ENCODE data around the gene PTPRO.

Gene PTPRO

DNA sequence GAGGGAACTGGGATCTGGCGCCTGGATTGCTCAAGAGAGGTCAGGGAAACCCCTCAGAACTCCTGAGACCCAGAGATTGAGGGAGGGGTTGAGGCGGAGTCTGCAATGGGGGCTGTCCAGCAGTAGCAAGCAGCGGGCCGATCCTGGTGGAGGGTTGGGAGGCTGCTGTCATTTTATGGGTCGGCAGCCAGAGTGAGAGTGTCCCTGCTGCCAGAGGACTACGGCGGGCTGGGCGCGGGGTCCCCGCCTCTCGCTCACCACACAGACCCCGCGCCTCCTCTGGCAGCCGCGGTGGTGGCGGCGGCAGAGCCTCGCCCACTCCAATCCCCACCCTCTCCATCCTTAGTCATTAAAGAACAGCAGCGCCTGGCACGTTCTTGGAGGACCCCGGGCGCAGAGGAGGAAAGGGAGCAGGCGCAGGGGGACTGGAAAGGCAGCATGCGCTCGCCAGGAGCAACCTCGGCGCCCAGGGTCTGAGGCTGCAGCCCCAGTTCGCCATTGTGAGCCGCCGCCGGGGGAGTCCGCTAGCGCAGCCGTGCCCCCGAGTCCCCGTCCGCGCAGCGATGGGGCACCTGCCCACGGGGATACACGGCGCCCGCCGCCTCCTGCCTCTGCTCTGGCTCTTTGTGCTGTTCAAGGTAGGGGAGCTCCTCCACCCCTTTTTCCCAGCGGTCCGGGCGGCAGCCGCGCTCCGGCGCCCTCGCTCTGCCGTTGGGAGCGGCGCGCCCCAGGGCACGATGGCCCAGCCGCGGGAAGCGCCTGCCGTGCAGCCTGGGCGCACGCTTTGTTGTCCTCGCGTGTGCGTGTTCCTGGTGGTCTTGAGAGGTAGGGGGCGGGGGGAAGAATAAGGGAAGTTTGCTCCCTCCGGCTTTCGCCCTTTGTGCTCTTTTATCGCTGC is at the start of gene PTPRO:
Gene PTPRO, plus strand, starts transcription at position 345 of the 898 bp plus-strand sequence.
- no peak for DNase-seq

DNA sequence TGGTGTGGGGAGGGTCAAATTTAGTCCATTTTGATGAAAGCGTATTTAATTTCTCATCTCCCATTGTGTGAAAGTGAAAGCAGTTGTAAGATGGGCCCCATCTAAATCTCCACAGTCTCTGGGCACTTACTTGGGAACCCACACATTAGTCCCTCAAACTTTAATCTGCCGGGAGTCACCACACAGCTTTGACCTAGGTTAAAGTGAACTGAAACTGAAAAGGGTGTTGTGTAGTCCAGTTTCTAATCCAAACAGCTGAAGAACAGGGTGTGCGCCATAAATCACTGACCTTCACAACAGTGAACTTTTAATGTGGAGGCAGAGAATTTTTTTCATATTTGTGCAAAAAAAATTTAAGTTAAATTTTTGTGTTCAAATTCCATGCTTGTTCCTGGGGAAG is 48.4 kb upstream of the PTPRO start:
- DNase-seq = no peak

- no peak for DNase-seq
These were observed 47.7 kb upstream of the PTPRO start for GRCh38 chr12:15274561-15274967.

DNA sequence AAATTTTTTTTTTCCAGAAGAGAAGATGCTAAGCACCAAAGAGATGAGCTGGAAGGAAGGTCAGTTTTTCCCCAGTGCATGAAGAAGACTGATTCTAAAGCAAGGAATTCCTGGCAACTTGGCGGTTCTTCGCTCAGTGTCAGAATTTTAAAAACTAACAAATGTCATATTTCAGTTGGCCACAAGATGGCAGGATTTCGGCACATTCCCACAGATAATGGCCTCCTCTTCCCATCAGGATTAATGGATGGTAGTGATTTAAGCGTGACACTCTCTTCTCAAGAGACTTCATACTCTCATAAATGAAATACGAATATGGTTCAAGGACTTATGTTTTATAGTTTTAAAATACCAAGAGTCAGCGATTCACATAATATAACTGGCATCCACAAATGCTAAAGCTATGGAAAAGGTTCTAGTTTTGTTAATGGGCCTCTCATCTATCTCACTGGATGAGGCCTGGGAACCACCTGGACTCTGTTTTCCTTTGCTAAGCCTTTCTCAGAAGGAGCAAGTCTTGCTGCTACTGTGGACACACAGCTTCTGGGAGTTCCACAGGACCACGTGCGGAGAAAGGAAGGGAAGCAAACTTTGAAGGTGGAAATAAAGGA is 46.1 kb upstream of the PTPRO start:
- DNase-seq = no peak

DNA sequence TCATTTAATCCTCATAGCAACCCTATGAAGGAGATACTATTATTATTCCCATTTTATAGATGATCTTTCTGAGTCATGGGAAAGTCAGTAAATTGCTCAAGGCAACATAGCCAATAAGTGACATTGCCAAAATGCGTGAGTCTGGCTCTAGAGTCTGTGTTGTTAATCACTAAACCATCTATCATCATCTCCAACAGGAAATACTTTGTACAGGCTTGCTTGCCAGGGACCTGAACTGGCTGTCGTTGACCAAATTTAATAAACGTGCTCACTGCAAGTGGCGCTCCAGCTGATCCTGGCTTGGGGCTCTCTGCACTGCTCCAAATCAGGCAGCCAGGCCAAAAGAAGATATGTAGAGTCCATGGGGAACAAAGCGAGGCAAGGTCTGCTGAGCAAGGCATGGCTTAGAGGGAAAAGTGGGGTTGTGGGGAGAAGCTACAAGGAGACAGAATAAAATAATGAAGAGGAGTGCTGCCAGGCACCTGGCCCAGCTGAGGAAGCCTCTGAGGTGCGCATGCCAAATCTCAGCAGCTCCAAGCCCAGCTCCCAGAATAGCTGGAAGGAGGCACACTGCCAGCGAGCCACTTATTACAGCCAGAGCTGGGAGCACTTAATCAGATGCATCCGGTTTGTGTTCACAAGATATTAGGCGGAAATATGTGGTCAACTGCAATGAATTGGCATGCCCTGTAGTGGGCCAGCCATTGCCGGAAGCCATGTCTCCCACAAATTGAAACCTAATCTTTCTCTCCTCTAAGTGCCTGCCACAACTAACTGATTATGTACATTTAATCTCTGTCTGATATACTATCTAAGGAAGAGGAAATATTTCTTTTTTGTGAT is 43.3 kb upstream of the PTPRO start:
- DNase-seq = no peak

DNA sequence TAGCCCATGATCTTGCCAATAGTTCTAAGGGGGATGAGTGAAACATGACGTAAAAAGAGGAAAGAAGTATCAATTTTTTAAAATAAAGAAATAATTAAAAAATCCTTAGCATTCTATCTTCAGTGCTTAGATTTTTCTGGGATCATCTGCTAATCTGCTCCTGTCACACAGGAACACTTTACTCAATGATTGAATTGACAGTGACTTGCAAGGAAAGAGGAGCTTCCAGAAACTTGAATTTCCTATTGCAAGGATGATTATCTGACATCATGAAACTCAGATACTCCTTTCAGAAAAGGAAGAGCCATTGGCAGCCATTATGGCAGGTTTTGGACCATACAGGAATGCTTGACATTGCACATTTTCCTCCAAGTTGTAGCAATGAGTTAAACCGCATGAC is 41.4 kb upstream of the PTPRO start:
- no peak for DNase-seq

- DNase-seq = no peak
These were observed 33.1 kb upstream of the PTPRO start for GRCh38 chr12:15289192-15289591.

DNA sequence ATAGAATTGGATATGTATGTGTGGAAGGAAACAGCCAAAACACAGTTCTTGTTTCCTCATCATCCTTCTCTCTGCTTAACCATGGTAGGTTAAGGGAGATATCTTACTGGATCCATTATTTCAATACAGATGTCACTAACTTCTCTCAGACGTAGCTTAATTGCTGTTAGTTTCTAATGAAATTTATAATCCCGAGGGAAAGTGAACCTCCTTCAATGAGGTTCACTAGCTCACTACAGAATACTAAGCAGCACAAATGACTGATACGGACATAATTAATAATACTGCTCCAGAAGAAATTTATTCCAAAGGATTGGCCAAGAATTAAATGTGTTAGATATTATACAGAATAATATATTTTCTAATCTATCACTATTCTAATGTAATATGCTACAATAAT is 28.6 kb upstream of the PTPRO start:
- DNase-seq = no peak

DNA sequence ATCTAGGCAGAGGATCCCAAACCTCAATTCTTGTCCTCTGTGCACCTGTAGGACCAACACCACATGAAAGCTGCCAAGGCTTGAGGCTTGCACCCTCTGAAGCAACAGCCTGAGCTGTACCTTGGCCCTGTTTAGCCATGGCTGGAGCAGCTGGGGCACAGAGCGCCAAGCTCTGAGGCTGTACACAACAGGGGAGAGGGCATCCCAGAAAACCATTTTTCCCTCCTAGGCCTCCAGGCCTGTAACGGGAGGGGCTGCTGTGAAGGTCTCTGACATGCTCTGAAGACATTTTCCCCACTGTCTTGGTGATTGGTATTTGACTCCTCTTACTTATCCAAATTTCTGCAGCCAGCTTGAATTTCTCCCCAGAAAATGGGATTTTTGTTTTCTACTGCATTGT is 22.4 kb upstream of the PTPRO start:
- DNase-seq = no peak

DNA sequence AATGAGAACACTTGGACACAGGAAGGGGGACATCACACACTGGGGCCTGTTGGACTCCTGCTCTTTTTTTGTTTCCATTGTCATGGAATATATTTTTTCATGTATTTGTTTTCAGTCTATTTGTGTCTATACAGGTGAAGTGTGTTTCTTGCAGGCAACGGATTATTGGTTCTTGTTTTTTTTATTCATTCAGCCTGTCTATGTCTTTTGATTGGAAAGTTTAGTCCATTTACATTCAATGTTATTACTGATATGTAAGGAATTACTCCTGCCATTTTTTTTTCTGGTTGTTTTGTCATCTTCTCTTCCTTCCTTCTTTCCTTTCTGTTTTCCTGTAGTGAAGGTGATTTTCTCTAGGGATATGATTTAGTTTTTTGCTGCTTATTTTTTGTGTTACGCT is 18.0 kb upstream of the PTPRO start:
- no peak for DNase-seq

GRCh38 chr12:15306605-15307004 is 15.7 kb upstream of the PTPRO start:
- DNase-seq = no peak

- DNase-seq = no peak
These were observed 15.2 kb upstream of the PTPRO start for GRCh38 chr12:15307079-15307478.

DNA sequence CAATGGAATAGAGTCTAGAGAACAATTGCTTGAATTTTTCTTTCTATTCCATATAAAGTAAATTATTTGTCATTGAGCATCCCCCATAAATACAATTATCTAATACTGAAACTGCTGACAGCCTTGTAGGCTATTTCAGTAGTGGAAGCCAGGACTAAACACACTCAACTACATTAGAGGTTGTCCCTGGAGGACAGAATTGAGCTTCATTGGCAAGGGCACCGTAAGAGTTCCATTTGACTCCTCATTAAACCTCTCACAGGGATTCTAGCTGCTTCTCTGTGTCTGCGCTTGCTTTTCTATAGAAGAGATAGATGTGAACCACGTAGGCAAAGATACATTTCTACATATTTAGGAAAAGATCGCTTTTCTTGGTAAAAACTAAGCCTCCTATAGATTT is 3.5 kb upstream of the PTPRO start:
- DNase-seq = no peak

- no peak for DNase-seq
These were observed 1.4 kb upstream of the PTPRO start for GRCh38 chr12:15320881-15321280.

DNA sequence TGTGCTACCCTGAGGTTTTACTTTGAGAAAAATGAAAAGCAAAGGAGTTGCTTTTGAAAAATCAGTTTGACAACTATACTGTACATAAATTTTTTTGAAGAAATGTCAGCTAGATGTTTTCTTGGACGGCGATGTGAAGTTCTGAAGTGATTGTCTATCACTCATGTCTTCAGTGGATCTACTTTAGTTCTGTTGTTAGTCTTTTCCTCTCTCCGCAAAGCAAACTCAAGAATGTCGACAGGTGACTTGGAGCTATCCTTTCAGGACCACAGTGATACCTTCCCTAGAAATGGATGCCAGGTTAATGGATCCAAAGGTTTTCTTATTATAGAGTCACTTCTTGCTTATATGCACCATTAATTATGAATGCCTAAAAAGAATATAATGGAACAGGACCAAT is 1.2 kb downstream of the PTPRO start:
- DNase-seq = no peak

DNA sequence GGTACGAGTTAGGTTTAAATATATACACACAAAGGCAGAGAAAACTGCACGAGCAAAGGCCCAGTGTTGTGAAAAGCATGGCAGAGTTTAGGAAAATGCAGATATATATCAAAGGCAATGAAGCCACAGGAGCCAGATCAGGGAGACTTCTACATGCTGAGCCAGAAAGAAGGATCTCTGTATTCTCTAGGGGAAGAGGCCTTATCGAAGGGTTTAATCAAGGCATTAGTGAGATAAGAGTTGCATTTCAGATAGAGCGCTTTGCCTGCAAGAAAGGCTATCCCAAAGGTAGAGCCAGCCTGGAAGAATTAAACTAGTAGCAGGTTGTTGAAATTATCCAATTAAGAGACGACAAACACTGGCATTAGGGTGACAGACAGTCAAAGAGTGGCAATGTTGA is 7.6 kb downstream of the PTPRO start:
- no peak for DNase-seq

- no peak for DNase-seq
These were observed 11.9 kb downstream of the PTPRO start for GRCh38 chr12:15334225-15334624.

GRCh38 chr12:15335959-15336358 is 13.7 kb downstream of the PTPRO start:
- DNase-seq = no peak

GRCh38 chr12:15336768-15337553 is 14.7 kb downstream of the PTPRO start:
- no peak for DNase-seq

DNA sequence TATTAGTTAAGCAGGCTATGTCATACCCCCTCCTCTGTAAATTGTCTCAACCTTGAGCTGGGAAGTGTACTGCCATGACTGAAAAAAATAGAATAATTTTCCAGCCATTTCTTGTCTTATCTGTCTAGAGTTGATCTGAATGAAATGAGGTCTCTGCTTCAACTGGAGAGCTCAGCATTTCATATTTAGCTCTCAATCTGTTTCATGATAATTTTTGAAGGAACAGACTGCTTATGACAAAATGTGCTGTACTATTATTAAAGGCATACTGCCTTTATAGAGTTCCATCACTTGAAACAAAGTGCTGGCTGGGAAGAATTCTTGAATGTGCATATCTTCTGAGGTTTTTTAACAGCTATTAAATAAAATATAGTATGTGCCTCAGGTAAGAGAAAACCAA is 19.1 kb downstream of the PTPRO start:
- no peak for DNase-seq

DNA sequence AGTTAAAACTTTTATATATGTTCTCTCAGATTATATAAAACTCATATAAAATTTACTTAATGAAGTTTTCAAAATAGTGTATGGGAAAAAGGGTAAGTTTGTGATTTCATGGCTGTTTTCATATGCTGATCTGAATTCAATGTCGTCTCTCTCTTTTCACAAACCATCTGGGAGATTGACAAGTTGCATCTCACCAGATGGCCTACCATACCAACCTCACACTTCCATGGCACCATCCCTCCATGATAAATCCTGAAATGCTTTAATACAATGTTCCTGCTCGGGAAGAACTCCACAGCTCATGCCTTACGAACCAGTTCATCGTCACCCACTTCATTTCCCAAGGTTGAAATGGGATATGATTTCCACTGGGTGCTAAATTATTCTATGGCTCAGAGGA is 22.3 kb downstream of the PTPRO start:
- DNase-seq = no peak

- no peak for DNase-seq
These were observed 24.2 kb downstream of the PTPRO start for GRCh38 chr12:15346488-15346887.

DNA sequence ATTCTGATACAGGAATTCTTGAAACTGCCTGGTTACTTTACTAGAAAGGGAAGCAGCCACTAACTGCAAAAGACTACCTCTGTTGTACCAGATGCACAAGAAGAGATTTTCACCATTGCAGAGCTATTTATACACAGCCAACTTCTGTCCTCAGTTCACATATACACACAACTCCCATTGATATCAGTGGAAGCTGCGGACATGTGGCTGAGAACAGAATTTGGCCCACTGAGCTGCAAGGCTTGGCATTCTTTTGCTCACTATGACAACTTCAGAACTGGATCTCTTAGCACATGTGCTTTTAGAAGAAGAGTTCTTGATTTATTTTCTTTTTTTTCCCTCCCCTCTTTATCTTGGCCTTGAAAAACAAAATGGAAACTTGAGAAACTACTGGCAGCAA is 28.3 kb downstream of the PTPRO start:
- no peak for DNase-seq
